Nucleus accumbens (tissue), 56 donors: ENCODE measurements around the gene LMTK3.

Experiments
- DNase-seq, 56 donors: peaks; one replicate each; lab custom pipeline; 2025; lab: John Stamatoyannopoulos, UW

LMTK3 gene

DNA sequence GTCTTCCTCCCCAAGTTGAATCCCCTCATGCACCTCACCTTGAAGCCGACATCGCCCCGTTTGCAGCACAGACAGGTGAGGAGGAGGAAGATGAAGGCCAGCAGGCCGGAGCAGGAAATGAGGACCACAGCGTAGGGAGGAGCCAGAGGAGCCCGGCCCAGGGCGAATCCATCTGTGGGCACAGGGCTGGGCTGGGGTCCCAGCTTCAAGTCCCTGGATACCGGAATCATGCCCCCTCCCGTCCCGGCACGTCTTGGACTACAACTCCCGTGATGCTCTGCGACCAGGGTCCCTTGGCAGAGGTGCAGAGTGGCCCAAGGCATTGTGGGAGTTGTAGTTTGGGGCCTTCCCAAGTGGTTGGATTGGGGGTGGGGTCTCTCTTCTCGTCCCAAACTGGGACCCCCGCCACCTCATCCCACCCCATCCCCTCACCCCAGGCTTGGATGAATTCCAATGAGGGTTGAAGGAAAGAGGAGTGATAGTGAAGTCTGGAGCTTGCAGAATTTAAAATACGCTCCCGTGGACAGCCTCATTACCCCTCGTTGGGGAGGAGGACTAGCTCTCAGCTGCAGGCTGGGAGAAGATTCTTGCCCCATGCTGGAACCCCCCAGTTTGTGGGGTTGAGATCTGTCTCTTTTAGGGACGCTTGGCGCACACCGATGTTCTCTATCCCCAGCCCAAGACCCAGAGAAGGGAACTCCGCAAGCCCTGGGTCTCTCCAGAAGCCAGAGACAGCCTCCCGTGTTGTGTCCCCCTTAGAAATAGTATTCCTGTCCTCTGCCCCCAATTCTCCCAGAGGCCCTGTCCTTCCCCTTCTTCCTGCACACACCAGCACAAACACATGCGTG is 990 bp downstream of the LMTK3 start:
- peak in 55 of 56 donors; percentile 34 to 91 (median 73) for DNase-seq

- peak in 26 of 56 donors; percentile 12 to 74 (median 34) for DNase-seq
Measured at GRCh38 chr19:48509467-48510194, 2.0 kb downstream of the LMTK3 start.

GRCh38 chr19:48508729-48509411 is 2.8 kb downstream of the LMTK3 start:
- DNase-seq = no peak

DNA sequence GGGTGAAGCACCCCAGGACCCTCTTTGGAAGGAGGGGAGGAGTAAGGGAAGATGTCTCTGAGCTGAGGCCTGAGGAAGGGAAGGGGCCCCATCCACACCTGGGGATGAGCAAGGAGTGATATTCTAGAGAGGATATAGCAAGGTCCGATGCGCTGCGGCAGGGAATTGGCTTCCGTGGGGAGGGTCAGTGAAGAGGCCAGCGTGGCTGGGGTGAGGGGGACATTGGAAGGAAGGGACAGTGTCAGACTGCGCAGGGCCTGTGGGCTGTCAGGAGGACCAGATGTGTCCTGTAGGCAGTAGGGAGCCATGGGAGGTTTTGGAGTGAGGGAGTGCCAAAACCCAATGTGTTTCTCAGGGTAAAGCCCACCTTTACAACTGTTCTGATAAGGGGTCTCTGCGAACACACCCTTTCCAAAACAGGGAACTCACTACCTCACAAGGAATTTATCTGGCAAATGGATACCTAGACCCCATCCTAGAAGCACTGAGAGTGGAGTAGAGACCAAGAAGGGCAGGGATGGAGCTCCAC is 3.7 kb downstream of the LMTK3 start:
- DNase-seq = no peak

GRCh38 chr19:48506138-48506733 is 5.4 kb downstream of the LMTK3 start:
- DNase-seq = no peak

DNA sequence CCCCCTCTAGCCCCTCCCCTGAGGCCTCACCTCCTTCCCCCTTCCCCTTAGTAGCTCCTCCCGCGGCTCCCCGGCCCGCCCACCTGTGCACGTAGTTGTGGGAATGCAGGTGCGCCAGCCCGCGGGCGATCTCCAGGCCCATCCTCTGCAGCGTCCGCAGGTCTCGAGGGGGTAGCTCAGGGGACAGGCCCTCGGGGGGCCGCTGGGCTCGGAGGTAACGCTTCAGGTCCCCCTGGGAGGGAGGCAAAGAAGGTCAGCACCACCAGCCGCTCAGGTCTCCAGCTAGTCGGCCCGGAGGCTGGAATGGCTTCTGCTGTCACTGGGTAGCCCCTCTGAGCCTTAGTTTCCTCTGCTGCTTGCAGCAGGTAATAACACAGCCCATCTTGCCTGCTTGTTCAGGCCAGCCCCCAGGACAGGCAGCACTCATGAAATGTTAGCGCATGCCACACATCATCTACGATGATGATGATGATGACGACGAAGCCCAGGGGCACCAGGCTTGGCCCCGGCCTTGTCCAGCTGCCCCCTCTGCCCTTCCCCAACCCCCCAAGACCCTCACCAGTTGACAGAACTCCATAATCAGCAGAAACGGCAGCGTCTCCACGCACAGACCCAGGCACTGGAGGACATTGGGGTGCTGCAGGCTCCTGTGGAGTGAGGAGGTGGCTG is 9.2 kb downstream of the LMTK3 start:
- DNase-seq = no peak

DNA sequence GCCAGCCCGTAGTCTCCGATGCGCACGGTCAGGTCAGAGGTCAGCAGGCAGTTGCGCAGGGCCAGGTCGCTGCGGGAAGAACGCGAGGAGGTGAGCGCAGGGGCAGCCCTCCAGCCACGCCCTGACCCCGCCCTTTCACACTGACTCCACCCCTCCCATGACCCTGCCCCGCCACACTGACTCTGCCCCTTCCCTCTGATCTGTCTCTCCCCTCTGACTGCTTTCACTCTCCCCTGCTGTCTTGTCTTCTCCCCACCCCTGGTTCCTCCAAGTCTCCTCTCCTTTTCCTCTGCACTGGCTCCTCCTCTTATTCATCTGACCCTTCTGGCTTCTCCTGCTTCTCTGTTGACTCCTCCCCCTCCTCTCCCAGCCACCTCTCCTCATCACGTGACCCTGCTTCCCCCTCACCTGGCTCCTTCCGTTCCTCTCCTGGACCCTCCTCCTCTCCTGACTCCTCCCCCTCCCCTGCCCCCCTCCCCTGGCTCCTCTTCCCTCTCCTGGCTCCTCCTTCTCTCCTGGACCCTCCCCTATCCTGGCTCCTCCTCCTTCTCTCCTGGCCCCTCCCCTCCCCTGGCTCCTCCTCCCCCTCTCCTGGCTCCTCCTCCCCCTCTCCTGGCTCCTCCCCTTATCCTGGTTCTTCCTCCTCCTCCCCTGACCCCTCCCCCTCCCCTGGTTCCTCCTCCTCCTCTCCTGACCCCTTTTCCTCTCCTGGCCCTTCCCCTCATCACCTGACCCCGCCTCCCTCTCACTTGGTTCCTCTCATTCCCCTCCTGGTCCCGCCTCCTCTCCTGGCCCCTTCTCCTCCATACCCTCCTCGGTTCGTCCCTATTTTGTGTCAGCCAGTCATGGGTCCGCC is 9.9 kb downstream of the LMTK3 start:
- peak in 26 of 56 donors; percentile 9 to 76 (median 38) for DNase-seq

DNA sequence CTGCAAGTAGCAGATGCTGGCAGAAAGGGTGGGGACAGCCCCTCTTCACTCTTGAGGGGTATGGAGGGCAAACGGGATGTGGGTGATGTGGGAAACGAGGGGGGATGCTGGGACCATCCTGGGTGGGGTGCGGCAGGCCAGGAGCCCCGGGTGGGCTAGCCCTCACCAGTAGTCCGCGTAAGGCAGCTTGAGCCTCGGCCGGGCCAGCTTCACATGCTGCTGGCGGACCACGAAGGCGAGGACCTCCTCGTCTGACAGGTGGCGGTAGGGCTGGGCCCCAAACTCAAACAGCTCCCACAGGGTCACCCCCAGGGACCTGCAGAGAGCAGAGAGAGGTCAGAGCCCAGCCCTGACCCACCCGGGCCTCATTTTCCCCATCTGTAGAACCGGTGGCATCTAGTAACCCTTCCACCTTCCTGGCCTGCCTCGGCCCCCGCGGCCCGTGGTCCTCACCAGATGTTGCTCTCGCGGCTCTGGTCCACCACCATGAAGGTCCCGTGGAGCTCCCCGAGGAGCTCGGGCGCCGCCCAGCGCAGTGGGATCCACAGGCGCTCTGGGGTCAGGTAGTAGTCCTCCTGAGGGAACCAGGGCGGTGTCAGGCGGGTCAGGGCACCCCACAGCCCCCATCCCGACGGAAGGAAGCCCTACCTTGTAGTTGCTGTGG is 10.7 kb downstream of the LMTK3 start:
- DNase-seq = no peak

- DNase-seq = no peak
Measured at GRCh38 chr19:48499316-48500090, 12.1 kb downstream of the LMTK3 start.

- no peak for DNase-seq
Measured at GRCh38 chr19:48498595-48499311, 12.9 kb downstream of the LMTK3 start.

GRCh38 chr19:48497728-48498594 is 13.7 kb downstream of the LMTK3 start:
- no peak for DNase-seq

DNA sequence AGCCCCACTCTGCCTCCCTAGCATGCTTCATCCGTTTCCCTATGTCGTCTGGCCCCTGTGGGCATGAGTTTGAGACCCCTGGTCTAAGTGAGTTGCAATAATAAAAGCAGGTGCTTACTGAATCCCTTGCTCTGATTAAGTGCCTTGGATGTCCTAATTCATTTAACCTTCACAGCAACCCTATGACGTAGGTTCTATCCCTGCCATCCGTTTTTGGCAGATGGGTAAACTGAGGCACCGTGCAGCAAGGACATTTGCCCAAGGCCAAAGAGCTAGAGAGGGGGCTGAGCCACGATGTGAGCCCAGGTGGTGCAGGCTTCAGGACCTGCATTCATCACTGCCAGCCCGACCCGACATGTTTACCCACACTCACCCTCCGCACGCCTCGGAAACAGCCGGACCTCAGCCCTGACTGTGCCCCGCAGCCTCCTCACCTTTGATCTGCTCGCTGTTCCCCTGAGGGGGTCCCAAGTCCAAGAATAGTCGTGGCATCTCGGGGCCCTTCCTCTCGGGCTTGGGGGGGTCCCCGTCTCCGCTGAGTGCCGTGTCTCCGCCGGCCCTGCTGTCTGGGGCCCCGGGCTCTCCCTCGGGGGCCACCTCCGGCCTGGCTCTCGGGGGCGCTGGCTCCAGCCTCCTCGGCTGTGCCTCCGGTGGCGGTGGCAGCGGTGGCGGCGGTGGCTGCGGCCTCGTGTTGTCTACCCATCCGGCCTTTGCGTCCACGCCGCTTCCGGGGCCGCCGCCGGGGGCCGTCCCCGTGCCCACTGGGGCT is 14.5 kb downstream of the LMTK3 start:
- no peak for DNase-seq

GRCh38 chr19:48495396-48495795 is 16.2 kb downstream of the LMTK3 start:
- no peak for DNase-seq

DNA sequence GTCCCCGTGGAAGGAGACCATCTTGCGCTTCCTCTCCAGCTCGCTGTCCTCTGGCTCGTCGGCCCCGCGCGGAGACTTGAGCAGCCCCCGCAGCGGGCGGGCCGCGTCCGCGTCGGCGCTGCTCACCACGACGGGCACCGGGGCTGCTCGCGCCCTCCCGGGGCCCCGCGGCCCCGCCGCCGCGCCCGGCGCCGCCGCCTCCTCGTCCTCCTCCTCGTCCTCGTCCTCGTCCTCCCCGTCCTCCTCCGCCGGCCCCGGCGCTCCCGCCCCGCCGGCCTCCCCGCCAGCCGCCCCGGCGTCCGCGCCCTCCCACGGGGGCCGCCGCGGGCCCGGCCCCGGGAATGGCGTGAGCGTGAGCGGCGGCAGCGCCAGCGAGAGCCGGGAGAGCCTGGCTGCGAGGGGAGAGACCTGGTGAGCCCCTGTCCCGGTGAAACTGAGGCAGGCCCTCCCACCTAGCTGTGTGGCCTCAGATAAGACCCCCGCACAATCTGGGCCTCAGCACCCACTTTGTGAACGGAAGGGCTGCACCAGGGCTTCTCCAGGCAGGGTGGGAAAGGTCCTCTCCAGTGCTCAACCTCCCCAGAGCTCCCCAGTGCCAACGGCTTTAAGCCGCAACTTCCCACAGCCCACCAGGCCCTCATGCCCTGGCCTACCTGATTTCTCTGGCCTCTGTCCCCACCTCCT is 17.8 kb downstream of the LMTK3 start:
- no peak for DNase-seq
